GM23248 (cell line): Measurements from ENCODE around the gene CDHR1.

Source experiments
- EZH2 ChIP-seq: fragments of 200-600 bp; sonication (generic); IDR thresholded peaks from 2 replicates; pipeline ENCODE4 v1.6.1; 2018; ENCODE audit warnings: antibody characterized with exemption, mild to moderate bottlenecking; ENCODE audit not compliant: insufficient read depth, poor library complexity, severe bottlenecking
- EZH2phosphoT487 ChIP-seq: fragments of 200-600 bp; sonication (generic); IDR thresholded peaks from 2 replicates; pipeline ENCODE4 v1.6.1; 2018; ENCODE audit warnings: antibody characterized with exemption, moderate library complexity, mild to moderate bottlenecking, low read depth; ENCODE audit not compliant: insufficient read depth

DNA sequence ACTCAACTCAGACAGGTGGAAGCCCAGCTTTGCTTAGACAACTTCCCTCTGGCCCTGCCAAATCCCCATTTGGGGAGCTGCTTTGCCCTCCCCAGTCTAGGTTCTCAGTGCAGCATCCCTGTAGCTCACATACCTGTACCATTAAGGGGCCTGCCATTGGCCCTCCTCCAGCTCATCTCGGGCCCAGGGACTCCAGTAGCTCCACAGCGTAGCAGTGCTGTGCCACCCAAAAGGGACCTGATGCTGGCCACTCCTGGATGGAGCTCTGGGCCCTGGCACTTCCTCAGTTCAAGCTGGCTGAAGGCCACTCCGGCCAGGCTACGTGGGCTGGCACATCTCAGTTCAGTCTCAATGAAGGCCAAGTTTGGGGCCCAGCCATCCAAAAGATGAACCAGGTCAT is 39.6 kb downstream of the CDHR1 start:
- TF ChIP-seq EZH2phosphoT487 (no peak), EZH2 (no peak)
